AG04449 (cell line): ENCODE data around the gene RNU6-1.

Experiments
- CTCF ChIA-PET: fragments of 350-600 bp; formaldehyde crosslinking; extraction: SDS; loops from one replicate; lab custom pipeline; 2021; ENCODE audit warnings: antibody characterized with exemption; lab: Yijun Ruan, JAX
- POLR2A ChIA-PET: fragments of 400-600, 350-600 bp; formaldehyde crosslinking; extraction: SDS; loops from one replicate; lab custom pipeline; 2020; ENCODE audit warnings: antibody characterized with exemption, inconsistent platforms; lab: Yijun Ruan, JAX
- DNase-seq: peaks from one replicate; pipeline ENCODE4 v3.0.0-alpha.2; 2010; ENCODE audit warnings: low read depth, low spot score
- H3K4me3 ChIP-seq: 2 replicates; pipeline ENCODE4 v1.5.1; 2011; ENCODE audit warnings: low read depth, mild to moderate bottlenecking, control low read depth, low read length
- CTCF ChIP-seq: IDR thresholded peaks from one replicate; pipeline ENCODE4 v1.5.1; 2011; ENCODE audit warnings: mild to moderate bottlenecking, moderate library complexity, low read length, control low read depth, inconsistent platforms; ENCODE audit not compliant: insufficient read depth; ENCODE audit errors: missing control alignments

Gene RNU6-1

GRCh38 chr15:67839929-67840748 is at the start of gene RNU6-1:
TSS of gene RNU6-1 (minus strand) at chr15:67840045.
- no peak for TF ChIP-seq CTCF
- CTCF ChIA-PET: interaction anchor here (0.8 to 5.7 kb wide), 7 partner anchors 9 to 383 kb away, joined by 3 to 149 read pairs (median 9); no protein-coding TSS in a partner anchor
- DNase-seq: peak; percentile 52
- peak within 1 kb of the TSS; percentile 96 for H3K4me3 ChIP-seq
- POLR2A ChIA-PET: interaction anchor here (1.2 kb wide), 1 partner anchor 10 kb away, joined by 4 read pairs; no protein-coding TSS in a partner anchor

GRCh38 chr15:67887776-67888175 is 47.9 kb upstream of the RNU6-1 start:
- POLR2A ChIA-PET: no interaction called here
- no peak for TF ChIP-seq CTCF
- CTCF ChIA-PET: interaction anchor here (1.2 to 2.0 kb wide), 3 partner anchors 24 to 27 kb away, joined by 3 to 5 read pairs (median 4); no protein-coding TSS in a partner anchor
- no peak overlapping the region for H3K4me3 ChIP-seq
- no peak for DNase-seq

- no peak for DNase-seq
- no peak for TF ChIP-seq CTCF
- CTCF ChIA-PET: interaction anchor here (0.9 to 2.0 kb wide), 2 partner anchors 22 to 29 kb away, joined by 3 to 5 read pairs; no protein-coding TSS in a partner anchor
- POLR2A ChIA-PET: no interaction called here
- H3K4me3 ChIP-seq: no peak overlapping the region
Measured at GRCh38 chr15:67885861-67886260, 46.0 kb upstream of the RNU6-1 start.

GRCh38 chr15:67885175-67885523 is 45.3 kb upstream of the RNU6-1 start:
- DNase-seq: no peak
- POLR2A ChIA-PET: no interaction called here
- CTCF ChIA-PET: no interaction called here
- peak overlapping the region; percentile 57 for H3K4me3 ChIP-seq
- TF ChIP-seq CTCF: no peak

GRCh38 chr15:67884514-67885174 is 44.8 kb upstream of the RNU6-1 start:
- H3K4me3 ChIP-seq: peak overlapping the region; percentile 57
- ChIA-PET POLR2A (no interaction called here), CTCF (interaction anchor here (1.8 to 2.0 kb wide), 2 partner anchors 21 to 269 kb away, joined by 4 to 13 read pairs; no protein-coding TSS in a partner anchor)
- TF ChIP-seq CTCF: no peak
- DNase-seq: no peak

GRCh38 chr15:67884009-67884408 is 44.2 kb upstream of the RNU6-1 start:
- CTCF ChIA-PET: interaction anchor here (1.1 to 2.0 kb wide), 4 partner anchors 8 to 271 kb away, joined by 3 to 13 read pairs (median 4); no protein-coding TSS in a partner anchor
- H3K4me3 ChIP-seq: no peak overlapping the region

More at GRCh38 chr15:67884009-67884408, 44.2 kb upstream of the RNU6-1 start:
- TF ChIP-seq CTCF: no peak
- POLR2A ChIA-PET: no interaction called here
- DNase-seq: no peak
